HG03442 (cell line): ENCODE results near the gene EIF5A.

ENCODE experiments used
- ATAC-seq: cut with Tn5 transposase; IDR thresholded peaks from one replicate; pipeline ENCODE4 v1.9.1; 2021; ENCODE audit warnings: mild to moderate bottlenecking, moderate library complexity; ENCODE audit not compliant: unreplicated experiment

EIF5A gene

DNA sequence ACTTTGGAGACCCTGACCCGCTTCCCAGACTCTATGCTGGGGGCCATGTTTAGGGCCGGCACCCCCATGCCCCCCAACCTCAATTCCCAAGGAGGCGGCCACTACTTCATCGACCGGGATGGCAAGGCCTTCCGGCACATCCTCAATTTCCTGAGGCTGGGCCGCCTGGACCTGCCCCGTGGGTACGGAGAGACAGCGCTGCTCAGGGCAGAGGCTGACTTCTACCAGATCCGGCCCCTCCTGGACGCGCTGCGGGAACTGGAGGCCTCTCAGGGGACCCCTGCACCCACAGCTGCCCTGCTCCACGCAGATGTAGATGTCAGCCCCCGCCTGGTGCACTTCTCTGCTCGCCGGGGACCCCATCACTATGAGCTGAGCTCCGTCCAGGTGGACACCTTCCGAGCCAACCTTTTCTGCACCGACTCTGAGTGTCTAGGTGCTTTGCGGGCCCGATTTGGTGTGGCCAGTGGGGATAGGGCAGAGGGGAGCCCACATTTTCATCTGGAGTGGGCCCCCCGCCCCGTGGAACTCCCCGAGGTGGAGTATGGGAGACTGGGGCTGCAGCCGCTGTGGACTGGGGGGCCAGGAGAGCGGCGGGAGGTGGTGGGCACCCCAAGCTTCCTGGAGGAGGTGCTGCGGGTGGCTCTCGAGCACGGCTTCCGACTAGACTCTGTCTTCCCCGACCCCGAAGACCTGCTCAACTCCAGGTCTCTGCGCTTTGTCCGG lies 45.6 kb downstream of the EIF5A start:
- no peak for ATAC-seq

- ATAC-seq, result no peak
These were observed 46.9 kb downstream of the EIF5A start for GRCh38 chr17:7354262-7354843.

DNA sequence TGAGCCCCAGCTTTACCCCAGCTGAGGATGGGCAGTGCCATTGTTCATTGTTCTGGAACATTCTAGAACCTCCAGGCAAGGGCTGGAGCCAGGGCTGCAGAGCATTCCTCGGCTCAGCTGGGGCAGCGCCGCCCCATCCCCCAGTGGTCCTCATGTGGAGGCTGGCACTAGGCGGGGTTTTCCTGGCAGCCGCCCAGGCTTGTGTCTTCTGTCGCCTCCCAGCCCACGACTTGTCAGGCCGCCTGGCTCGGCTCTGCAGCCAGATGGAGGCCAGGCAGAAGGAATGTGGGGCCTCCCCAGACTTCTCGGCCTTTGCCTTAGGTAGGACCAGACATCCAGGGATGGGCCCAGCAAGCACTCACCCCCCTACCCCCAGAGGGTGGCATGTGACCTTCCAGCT lies 47.6 kb downstream of the EIF5A start, which contains the start of gene TMEM95:
Gene TMEM95 (plus strand): TSS at position 104 of the 400 bp plus-strand sequence. CDS start 49 bp downstream, at position 153.
- ATAC-seq, result no peak

DNA sequence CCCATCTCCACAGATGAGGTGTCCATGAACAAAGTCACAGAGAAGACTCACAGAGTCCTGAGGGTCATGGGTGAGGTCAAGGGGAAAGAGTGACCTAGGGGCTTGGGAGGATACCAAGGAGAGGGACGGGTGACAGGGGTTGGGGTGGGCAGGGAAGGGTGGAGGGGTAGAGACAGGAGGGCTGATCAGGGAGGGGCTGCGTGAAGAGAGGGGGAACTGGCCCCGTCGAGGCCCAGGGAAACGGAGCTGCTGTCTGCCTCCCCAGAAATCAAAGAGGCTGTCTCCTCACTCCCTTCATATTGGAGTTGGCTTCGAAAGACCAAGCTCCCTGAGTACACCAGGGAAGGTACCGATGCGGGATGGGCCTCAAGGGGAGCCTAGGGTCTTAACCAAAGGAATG lies 48.1 kb downstream of the EIF5A start:
- ATAC-seq, result no peak

DNA sequence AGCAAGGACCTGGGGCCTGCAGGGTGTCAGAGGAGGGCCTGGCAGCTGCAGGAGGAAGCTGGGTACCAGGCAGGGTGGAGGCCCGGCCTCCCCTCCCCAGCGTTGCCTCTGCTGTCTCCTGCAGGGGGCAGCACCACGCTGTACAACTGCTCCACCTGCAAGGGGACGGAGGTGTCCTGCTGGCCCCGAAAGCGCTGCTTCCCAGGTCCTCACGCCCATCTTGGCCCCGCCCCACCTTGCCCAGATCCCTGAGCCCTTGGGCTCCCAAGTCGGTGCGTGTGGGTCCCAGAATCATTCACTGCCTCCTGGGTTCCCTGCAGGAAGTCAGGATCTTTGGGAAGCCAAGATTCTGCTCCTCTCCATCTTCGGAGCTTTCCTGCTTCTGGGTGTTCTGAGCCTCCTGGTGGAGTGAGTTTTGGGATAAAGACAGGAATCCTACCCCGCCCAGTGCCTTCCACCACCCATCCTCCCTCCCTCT lies 48.7 kb downstream of the EIF5A start:
- ATAC-seq, result no peak

DNA sequence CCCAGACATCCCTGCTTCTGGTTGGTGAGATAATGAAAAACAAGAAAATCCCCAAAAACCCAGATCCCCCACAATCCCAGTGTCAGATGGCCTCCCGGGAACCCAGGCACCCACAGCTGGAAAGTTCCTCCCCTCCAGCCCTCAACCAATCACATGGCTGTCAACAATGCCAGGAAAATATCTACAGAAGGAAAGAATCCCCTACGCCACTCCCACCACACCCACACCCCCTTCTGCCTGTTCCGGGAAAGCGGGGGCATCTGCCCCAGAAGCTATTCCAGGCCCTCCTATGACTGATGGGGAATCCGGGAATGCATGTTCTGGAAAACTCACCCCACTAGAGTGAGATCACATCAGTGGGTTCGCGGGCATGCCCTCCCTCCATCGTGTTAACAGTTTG lies 49.3 kb downstream of the EIF5A start:
- no peak for ATAC-seq

DNA sequence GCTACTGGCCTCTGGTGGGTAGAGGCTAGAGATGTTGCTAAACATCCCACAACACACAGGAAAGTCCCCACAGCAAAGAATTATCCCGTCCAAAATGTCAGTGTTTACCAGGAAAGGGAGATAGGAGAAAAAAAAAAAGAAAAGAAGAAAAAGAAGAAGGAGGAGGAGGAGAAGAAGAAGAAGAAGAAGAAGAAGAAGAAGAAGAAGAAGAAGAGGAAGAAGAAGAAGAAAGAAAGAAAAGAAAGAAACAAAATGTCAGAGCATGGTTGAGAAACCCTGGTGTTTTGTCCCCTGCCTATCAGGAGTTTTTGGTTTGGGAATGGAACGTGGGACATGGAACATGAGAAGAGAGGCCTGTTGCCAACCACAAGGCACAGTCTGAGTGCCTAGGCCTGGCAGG lies 50.0 kb downstream of the EIF5A start:
- no peak for ATAC-seq

DNA sequence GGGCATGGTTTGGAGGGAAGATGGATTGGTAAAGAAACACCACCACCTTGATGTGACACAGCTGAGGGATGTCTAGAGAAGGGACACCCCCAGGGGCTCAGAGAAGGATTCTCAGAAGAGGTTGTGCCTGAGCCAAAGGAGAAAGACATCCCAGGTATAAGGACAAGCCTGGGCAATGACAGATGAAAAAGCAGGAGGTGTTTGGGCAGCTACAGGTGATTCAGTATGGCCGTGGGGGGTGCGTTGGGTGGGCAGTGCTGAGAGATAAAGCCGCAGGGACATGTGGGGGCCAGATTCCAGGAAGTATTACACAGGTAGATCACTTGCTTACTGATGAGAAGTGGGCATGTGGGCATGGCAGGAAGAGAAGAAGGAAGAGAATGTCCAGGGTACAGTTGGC lies 54.5 kb downstream of the EIF5A start:
- no peak for ATAC-seq
